WTC11 (cell line): Measurements from ENCODE around the gene NSMCE1. TPM values are rescaled to one million over a fixed set of nuclear protein-coding genes. Genes with fewer than 3 reads are reported as not detected.

Experiments
- ATAC-seq: fragments of 200-7000 bp; cut with Tn5 transposase; 2 replicates; pipeline ENCODE4 v1.10.0; 2021; ENCODE audit warnings: mild to moderate bottlenecking, moderate library complexity
- CTCF ChIA-PET: fragments of 300-600 bp; sonication (Branson Sonifier 250); formaldehyde crosslinking; loops from one replicate; lab custom pipeline; 2021; ENCODE audit warnings: antibody characterized with exemption; lab: Charles Lee
- POLR2A ChIA-PET: fragments of 350-600 bp; sonication (Branson Sonifier 250); formaldehyde crosslinking; loops from one replicate; lab custom pipeline; 2021; ENCODE audit warnings: antibody characterized with exemption; lab: Charles Lee
- DNase-seq: peaks from one replicate; pipeline ENCODE4 v3.0.0; 2021; ENCODE audit warnings: low spot score
- H3K27ac Mint-ChIP-seq: 2 replicates; pipeline ENCODE4 v1.8.0; 2021; ENCODE audit warnings: mixed read lengths
- H3K27me3 Mint-ChIP-seq: 2 replicates; pipeline ENCODE4 v1.8.0; 2021; ENCODE audit warnings: low read depth, mild to moderate bottlenecking, moderate library complexity, mixed read lengths
- H3K36me3 Mint-ChIP-seq: 2 replicates; pipeline ENCODE4 v1.8.0; 2021; ENCODE audit warnings: mixed read lengths
- H3K4me1 Mint-ChIP-seq: 2 replicates; pipeline ENCODE4 v1.8.0; 2022; ENCODE audit warnings: mixed read lengths
- H3K4me3 Mint-ChIP-seq: 2 replicates; pipeline ENCODE4 v1.8.0; 2021; ENCODE audit warnings: mild to moderate bottlenecking, moderate library complexity, mixed read lengths
- H3K9me3 Mint-ChIP-seq: 2 replicates; pipeline ENCODE4 v1.8.0; 2021; ENCODE audit warnings: mixed read lengths
- AFF4 ChIP-seq: sonication (generic); formaldehyde crosslinking; IDR thresholded peaks from 2 replicates; pipeline ENCODE4 v1.8.1; 2023; ENCODE audit warnings: mild to moderate bottlenecking, missing genetic modification reagents, borderline replicate concordance
- ARID4B ChIP-seq: sonication (generic); formaldehyde crosslinking; IDR thresholded peaks from 2 replicates; pipeline ENCODE4 v1.8.0; 2023; ENCODE audit warnings: missing genetic modification reagents, mild to moderate bottlenecking, borderline replicate concordance
- ATF6 ChIP-seq: sonication (generic); formaldehyde crosslinking; IDR thresholded peaks from 2 replicates; pipeline ENCODE4 v1.8.1; 2023; ENCODE audit warnings: mild to moderate bottlenecking, missing genetic modification reagents
- CREB1 ChIP-seq: sonication (generic); formaldehyde crosslinking; IDR thresholded peaks from 2 replicates; pipeline ENCODE4 v1.8.0; 2023; ENCODE audit warnings: mild to moderate bottlenecking, missing genetic modification reagents
- ELF4 ChIP-seq: sonication (generic); formaldehyde crosslinking; IDR thresholded peaks from 2 replicates; pipeline ENCODE4 v1.8.1; 2022; ENCODE audit warnings: low read depth, mild to moderate bottlenecking, moderate library complexity, missing genetic modification reagents
- EMX1 ChIP-seq: fragments of 250-450 bp; sonication (Bioruptor Pico); IDR thresholded peaks from 2 replicates; pipeline ENCODE4 v1.8.0; 2021; ENCODE audit warnings: mild to moderate bottlenecking
- ETV6 ChIP-seq: sonication (generic); formaldehyde crosslinking; IDR thresholded peaks from 2 replicates; pipeline ENCODE4 v1.8.1; 2022; ENCODE audit warnings: mild to moderate bottlenecking, missing genetic modification reagents
- FOXJ3 ChIP-seq: sonication (generic); formaldehyde crosslinking; IDR thresholded peaks from 2 replicates; pipeline ENCODE4 v1.9.0; 2021; ENCODE audit warnings: missing genetic modification reagents, mild to moderate bottlenecking, borderline replicate concordance
- GABPB1 ChIP-seq: sonication (generic); formaldehyde crosslinking; IDR thresholded peaks from 2 replicates; pipeline ENCODE4 v1.8.1; 2023; ENCODE audit warnings: mild to moderate bottlenecking, missing genetic modification reagents
- HMGXB4 ChIP-seq: sonication (generic); formaldehyde crosslinking; IDR thresholded peaks from 2 replicates; pipeline ENCODE4 v1.8.1; 2023; ENCODE audit warnings: mild to moderate bottlenecking, moderate library complexity, missing genetic modification reagents
- MAX ChIP-seq: sonication (generic); formaldehyde crosslinking; IDR thresholded peaks from 2 replicates; pipeline ENCODE4 v1.8.0; 2022; ENCODE audit warnings: mild to moderate bottlenecking, missing genetic modification reagents
- MLX ChIP-seq: sonication (generic); formaldehyde crosslinking; IDR thresholded peaks from 2 replicates; pipeline ENCODE4 v1.8.1; 2023; ENCODE audit warnings: mild to moderate bottlenecking, missing genetic modification reagents, moderate library complexity
- NFATC4 ChIP-seq: fragments of 250-450 bp; sonication (Bioruptor Pico); IDR thresholded peaks from 2 replicates; pipeline ENCODE4 v1.9.0; 2021; ENCODE audit warnings: mild to moderate bottlenecking
- SOX15 ChIP-seq: fragments of 250-450 bp; sonication (Bioruptor Pico); IDR thresholded peaks from 2 replicates; pipeline ENCODE4 v1.9.0; 2021; ENCODE audit warnings: mild to moderate bottlenecking
- ZNF219 ChIP-seq: sonication (generic); formaldehyde crosslinking; IDR thresholded peaks from 2 replicates; pipeline ENCODE4 v1.8.0; 2023; ENCODE audit warnings: missing genetic modification reagents, mild to moderate bottlenecking, borderline replicate concordance
- ZNF425 ChIP-seq: fragments of 250-450 bp; sonication (Bioruptor Pico); conservative IDR thresholded peaks from 2 replicates; pipeline ENCODE4 v1.9.0; 2021; ENCODE audit warnings: mild to moderate bottlenecking
- total RNA-seq: library from RNA; stranded (reverse); gene quantifications from 3 replicates; pipeline ENCODE4 v1.2.3, GENCODE V29; 2021

Gene NSMCE1
- total RNA-seq, 1 experiment from 2014 or later, result 29.4 TPM

GRCh38 chr16:27240948-27241531 lies 27.5 kb downstream of the NSMCE1 start:
- CTCF ChIA-PET, result interaction anchor here (3.5 kb wide), 1 partner anchor 127 kb away, joined by 22 read pairs; no protein-coding TSS in a partner anchor
- no peak for ATAC-seq
- no peak for DNase-seq
- Mint-ChIP-seq H3K36me3 (no peaks in the 10 kb centered on the region), H3K27me3 (no peaks in the 10 kb centered on the region), H3K27ac (no peak overlapping the region), H3K9me3 (no peaks in the 10 kb centered on the region), H3K4me1 (peaks cover 39% of the 10 kb centered on the region), H3K4me3 (no peak overlapping the region)
- TF ChIP-seq SOX15 (CRISPR knock-in tag) (no peak), MLX (CRISPR knock-in tag) (no peak), EMX1 (CRISPR knock-in tag) (no peak), MAX (CRISPR knock-in tag) (no peak), ZNF219 (no peak), ZNF425 (CRISPR knock-in tag) (no peak)
- POLR2A ChIA-PET, result no interaction called here

- Mint-ChIP-seq H3K4me1 (peaks cover 45% of the 10 kb centered on the region), H3K27me3 (no peaks in the 10 kb centered on the region)
- TF ChIP-seq ETV6 (CRISPR knock-in tag) (no peak), FOXJ3 (CRISPR knock-in tag) (no peak), ELF4 (no peak), AFF4 (no peak), ATF6 (CRISPR knock-in tag) (no peak), NFATC4 (no peak), CREB1 (CRISPR knock-in tag) (no peak), GABPB1 (CRISPR knock-in tag) (no peak), ARID4B (CRISPR knock-in tag) (no peak), HMGXB4 (CRISPR knock-in tag) (no peak)
These were observed 28.5 kb downstream of the NSMCE1 start for GRCh38 chr16:27239906-27240655.

More at GRCh38 chr16:27239906-27240655, 28.5 kb downstream of the NSMCE1 start:
- DNase-seq (no peak), ATAC-seq (no peak)
- Mint-ChIP-seq H3K27ac (no peak overlapping the region), H3K9me3 (no peaks in the 10 kb centered on the region), H3K36me3 (no peaks in the 10 kb centered on the region), H3K4me3 (no peak overlapping the region)
- ChIA-PET CTCF (interaction anchor here (0.9 kb wide), 1 partner anchor 61 kb away, joined by 3 read pairs; no protein-coding TSS in a partner anchor), POLR2A (no interaction called here)
